ENCODE results near the gene ZNF700.

GRCh38 chr19:11905928-11906327 is 19.0 kb upstream of the ZNF700 start:
- TF ChIP-seq GABPA (IDR thresholded peaks at IDR 0.05; ENCODE audit: low read depth) = no peak
- TF ChIP-seq, protein P1, sequence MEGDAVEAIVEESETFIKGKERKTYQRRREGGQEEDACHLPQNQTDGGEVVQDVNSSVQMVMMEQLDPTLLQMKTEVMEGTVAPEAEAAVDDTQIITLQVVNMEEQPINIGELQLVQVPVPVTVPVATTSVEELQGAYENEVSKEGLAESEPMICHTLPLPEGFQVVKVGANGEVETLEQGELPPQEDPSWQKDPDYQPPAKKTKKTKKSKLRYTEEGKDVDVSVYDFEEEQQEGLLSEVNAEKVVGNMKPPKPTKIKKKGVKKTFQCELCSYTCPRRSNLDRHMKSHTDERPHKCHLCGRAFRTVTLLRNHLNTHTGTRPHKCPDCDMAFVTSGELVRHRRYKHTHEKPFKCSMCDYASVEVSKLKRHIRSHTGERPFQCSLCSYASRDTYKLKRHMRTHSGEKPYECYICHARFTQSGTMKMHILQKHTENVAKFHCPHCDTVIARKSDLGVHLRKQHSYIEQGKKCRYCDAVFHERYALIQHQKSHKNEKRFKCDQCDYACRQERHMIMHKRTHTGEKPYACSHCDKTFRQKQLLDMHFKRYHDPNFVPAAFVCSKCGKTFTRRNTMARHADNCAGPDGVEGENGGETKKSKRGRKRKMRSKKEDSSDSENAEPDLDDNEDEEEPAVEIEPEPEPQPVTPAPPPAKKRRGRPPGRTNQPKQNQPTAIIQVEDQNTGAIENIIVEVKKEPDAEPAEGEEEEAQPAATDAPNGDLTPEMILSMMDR (IDR thresholded peaks at IDR 0.05; ENCODE audit: insufficient read depth, low read length) = no peak
